ENCODE measurements around the gene LRIG3.

Gene LRIG3

GRCh38 chr12:58889557-58889956 is 30.7 kb downstream of the LRIG3 start:
- no peak overlapping the region for H3K4me3 ChIP-seq (ENCODE audit: low read depth, low read length)
- no peak for DNase-seq (ENCODE audit: low read depth)
- no peak for TF ChIP-seq CTCF (conservative IDR thresholded peaks at IDR 0.05; ENCODE audit: low read depth, low read length)

GRCh38 chr12:58888131-58888783 is 32.0 kb downstream of the LRIG3 start:
- no peak overlapping the region for H3K4me3 ChIP-seq (ENCODE audit: low read depth, low read length)
- peak; percentile 86 for DNase-seq (ENCODE audit: low read depth)
- TF ChIP-seq CTCF (conservative IDR thresholded peaks at IDR 0.05; ENCODE audit: low read depth, low read length), result no peak

GRCh38 chr12:58887068-58887467 is 33.2 kb downstream of the LRIG3 start:
- H3K4me3 ChIP-seq (ENCODE audit: low read depth, low read length), result no peak overlapping the region
- DNase-seq (ENCODE audit: low read depth), result no peak
- TF ChIP-seq CTCF (conservative IDR thresholded peaks at IDR 0.05; ENCODE audit: low read depth, low read length), result no peak

GRCh38 chr12:58886474-58886873 is 33.8 kb downstream of the LRIG3 start:
- DNase-seq (ENCODE audit: low read depth), result no peak
- TF ChIP-seq CTCF (conservative IDR thresholded peaks at IDR 0.05; ENCODE audit: low read depth, low read length), result no peak
- no peak overlapping the region for H3K4me3 ChIP-seq (ENCODE audit: low read depth, low read length)

GRCh38 chr12:58884916-58885315 is 35.4 kb downstream of the LRIG3 start:
- no peak for TF ChIP-seq CTCF (conservative IDR thresholded peaks at IDR 0.05; ENCODE audit: low read depth, low read length)
- DNase-seq (ENCODE audit: low read depth), result no peak
- H3K4me3 ChIP-seq (ENCODE audit: low read depth, low read length), result no peak overlapping the region

- no peak for TF ChIP-seq CTCF (conservative IDR thresholded peaks at IDR 0.05; ENCODE audit: low read depth, low read length)
- DNase-seq (ENCODE audit: low read depth), result no peak
- H3K4me3 ChIP-seq (ENCODE audit: low read depth, low read length), result no peak overlapping the region
Observed at GRCh38 chr12:58883576-58884334, 36.5 kb downstream of the LRIG3 start.

GRCh38 chr12:58882826-58883225 is 37.5 kb downstream of the LRIG3 start:
- DNase-seq (ENCODE audit: low read depth), result no peak
- H3K4me3 ChIP-seq (ENCODE audit: low read depth, low read length), result no peak overlapping the region
- no peak for TF ChIP-seq CTCF (conservative IDR thresholded peaks at IDR 0.05; ENCODE audit: low read depth, low read length)

Data from choroid plexus epithelial cell (primary cell).